ENCODE results near the gene FAM210A. TPM values are rescaled to one million over a fixed set of nuclear protein-coding genes. Genes with fewer than 3 reads are reported as not detected.

Gene FAM210A
- total and polyA plus RNA-seq, 2 of the 4 experiments (the other 2 are of a cell fraction), result 9.8 to 25.3 TPM

- H2BK15ac ChIP-seq (ENCODE audit: low read depth, low read length), result no peak overlapping the region
- 81% methylated on average over 4 of the region's 15 CpGs; no CpG with 5 or more reads in 1 of the 2 experiments for WGBS, 2 experiments (ENCODE audit: extremely low coverage in 2 of 2, insufficient read length in 1 of 2)
- no peak overlapping the region for H3K56ac ChIP-seq (ENCODE audit: extremely low read depth, insufficient read depth, low read length)
- no peak overlapping the region for H3K9ac ChIP-seq (ENCODE audit: low read depth, low read length)
- no peak overlapping the region for H4K8ac ChIP-seq (ENCODE audit: low read depth in 2 of 2, low read length in 2 of 2)
- no peak overlapping the region for H3K4me3 ChIP-seq (ENCODE audit: insufficient read depth, low read depth, low read length)
- no peaks in the 10 kb centered on the region for H3K9me3 ChIP-seq (ENCODE audit: control insufficient read depth, insufficient read depth, low read length)
- POLR2A ChIA-PET (ENCODE audit: unreplicated experiment), result no interaction called here
- intact Hi-C loops (cut with micrococcal nuclease) (no loop called here), in situ Hi-C loops (cut with MboI; ENCODE audit: low sequenced_read_pairs) (no loop called here), dilution Hi-C loops (cut with HindIII; ENCODE audit: low sequenced_read_pairs, unreplicated experiment) (no loop called here)
- no TSS peak for BruUV-seq (replicated peaks)
- H3K4me1 ChIP-seq (ENCODE audit: control insufficient read depth, insufficient read depth, low read length), result no peaks in the 10 kb centered on the region
- H3K14ac ChIP-seq (replicated peaks; ENCODE audit: low read depth, low read length), result no peak overlapping the region
- no peak overlapping the region for H3K23ac ChIP-seq (ENCODE audit: low read depth, low read length)
- H3K27ac ChIP-seq (ENCODE audit: insufficient read depth, low read length), result no peak overlapping the region
- no peak for ATAC-seq (ENCODE audit: low read depth)
- no peak overlapping the region for H3K4me2 ChIP-seq (ENCODE audit: low read depth, low read length)
- H2BK5ac ChIP-seq (ENCODE audit: low read depth, low read length, poor library complexity, severe bottlenecking), result no peak overlapping the region
- peaks cover 24% of the 10 kb centered on the region for H3K27me3 ChIP-seq (ENCODE audit: control insufficient read depth, insufficient read depth, low read length)
- CTCF ChIA-PET, result no interaction called here
- no peak for DNase-seq
- H3K9me1 ChIP-seq (ENCODE audit: insufficient read depth, low read length), result no peaks in the 10 kb centered on the region
- H2AK5ac ChIP-seq (ENCODE audit: low read depth, low read length), result no peak overlapping the region
- H4K5ac ChIP-seq (ENCODE audit: low read depth, low read length), result no peak overlapping the region
- H2BK120ac ChIP-seq (ENCODE audit: low read depth, low read length), result no peak overlapping the region
- H2AK9ac ChIP-seq (replicated peaks; ENCODE audit: low read depth, low read length, poor library complexity), result no peak overlapping the region
- H4K20me1 ChIP-seq (ENCODE audit: insufficient read depth, low read length), result no peaks in the 10 kb centered on the region
- H3K4ac ChIP-seq (ENCODE audit: low read depth, low read length), result no peak overlapping the region
- H3K36me3 ChIP-seq (ENCODE audit: control insufficient read depth, insufficient read depth, low read length), result no peaks in the 10 kb centered on the region
- no peak overlapping the region for H2BK20ac ChIP-seq (ENCODE audit: low read depth, low read length)
- no peak overlapping the region for H3K18ac ChIP-seq (ENCODE audit: low read depth, low read length)
- no peaks in the 10 kb centered on the region for H3K79me1 ChIP-seq (ENCODE audit: low read depth in 1 of 2, low read length in 2 of 2)
- TF ChIP-seq, protein P1, sequence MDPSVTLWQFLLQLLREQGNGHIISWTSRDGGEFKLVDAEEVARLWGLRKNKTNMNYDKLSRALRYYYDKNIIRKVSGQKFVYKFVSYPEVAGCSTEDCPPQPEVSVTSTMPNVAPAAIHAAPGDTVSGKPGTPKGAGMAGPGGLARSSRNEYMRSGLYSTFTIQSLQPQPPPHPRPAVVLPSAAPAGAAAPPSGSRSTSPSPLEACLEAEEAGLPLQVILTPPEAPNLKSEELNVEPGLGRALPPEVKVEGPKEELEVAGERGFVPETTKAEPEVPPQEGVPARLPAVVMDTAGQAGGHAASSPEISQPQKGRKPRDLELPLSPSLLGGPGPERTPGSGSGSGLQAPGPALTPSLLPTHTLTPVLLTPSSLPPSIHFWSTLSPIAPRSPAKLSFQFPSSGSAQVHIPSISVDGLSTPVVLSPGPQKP (IDR thresholded peaks at IDR 0.05; ENCODE audit: borderline replicate concordance, low read depth, low read length), result no peak
- TF ChIP-seq MXI1 (IDR thresholded peaks at IDR 0.05; ENCODE audit: borderline replicate concordance, low read depth, low read length) (no peak), FOS (IDR thresholded peaks at IDR 0.05; ENCODE audit: low read depth, low read length) (no peak), CEBPB (IDR thresholded peaks at IDR 0.05; ENCODE audit: low read depth, low read length) (no peak)
- no peak overlapping the region for H2AFZ ChIP-seq (replicated peaks; ENCODE audit: low read length, poor library complexity)
- no peak overlapping the region for H4K91ac ChIP-seq (ENCODE audit: insufficient read depth, low read depth, low read length)
Observed at GRCh38 chr18:13616525-13617035, 109.8 kb downstream of the FAM210A start.

All from IMR-90 (cell line).